ENCODE measurements around the gene SLC36A4. TPM values are rescaled to one million over a fixed set of nuclear protein-coding genes. Genes with fewer than 3 reads are reported as not detected.

The SLC36A4 gene
- total RNA-seq, 2 donors from 2014 or later, result 6.3 to 15.5 TPM

DNA sequence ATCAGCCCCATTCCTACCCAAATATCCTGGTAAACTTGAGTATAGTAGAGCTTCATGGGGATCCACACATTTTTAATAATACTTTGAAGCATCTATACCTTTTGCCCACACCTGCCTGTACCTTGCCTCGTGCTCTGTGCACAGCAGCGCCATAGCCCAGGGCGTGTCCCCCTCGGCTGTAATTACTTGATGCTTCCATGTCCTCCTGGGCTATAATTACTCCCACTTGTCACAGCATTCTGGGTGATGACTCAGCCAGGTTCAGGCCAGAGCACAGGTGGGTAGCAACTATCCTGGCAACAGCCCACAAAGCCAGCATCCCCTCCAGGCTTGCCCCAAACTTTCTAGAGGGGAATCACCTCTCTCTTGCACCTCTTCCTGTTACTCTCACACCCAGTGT, 23.7 kb upstream of the SLC36A4 start:
- WGBS, result 60% methylated on average over 4 of the region's 4 CpGs
- TF ChIP-seq, protein P1, sequence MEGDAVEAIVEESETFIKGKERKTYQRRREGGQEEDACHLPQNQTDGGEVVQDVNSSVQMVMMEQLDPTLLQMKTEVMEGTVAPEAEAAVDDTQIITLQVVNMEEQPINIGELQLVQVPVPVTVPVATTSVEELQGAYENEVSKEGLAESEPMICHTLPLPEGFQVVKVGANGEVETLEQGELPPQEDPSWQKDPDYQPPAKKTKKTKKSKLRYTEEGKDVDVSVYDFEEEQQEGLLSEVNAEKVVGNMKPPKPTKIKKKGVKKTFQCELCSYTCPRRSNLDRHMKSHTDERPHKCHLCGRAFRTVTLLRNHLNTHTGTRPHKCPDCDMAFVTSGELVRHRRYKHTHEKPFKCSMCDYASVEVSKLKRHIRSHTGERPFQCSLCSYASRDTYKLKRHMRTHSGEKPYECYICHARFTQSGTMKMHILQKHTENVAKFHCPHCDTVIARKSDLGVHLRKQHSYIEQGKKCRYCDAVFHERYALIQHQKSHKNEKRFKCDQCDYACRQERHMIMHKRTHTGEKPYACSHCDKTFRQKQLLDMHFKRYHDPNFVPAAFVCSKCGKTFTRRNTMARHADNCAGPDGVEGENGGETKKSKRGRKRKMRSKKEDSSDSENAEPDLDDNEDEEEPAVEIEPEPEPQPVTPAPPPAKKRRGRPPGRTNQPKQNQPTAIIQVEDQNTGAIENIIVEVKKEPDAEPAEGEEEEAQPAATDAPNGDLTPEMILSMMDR (IDR thresholded peaks at IDR 0.05), result no peak
- TF ChIP-seq POLR2AphosphoS5 (IDR thresholded peaks at IDR 0.05), result no peak
- no peak for TF ChIP-seq POLR2A (IDR thresholded peaks at IDR 0.05)
- DNase-seq (ENCODE audit: low spot score), result no peak
- intact Hi-C loops (cut with DNase I), result no loop called here
- no peak overlapping the region for H3K27ac ChIP-seq
- no peaks in the 10 kb centered on the region for H3K36me3 ChIP-seq
- H3K4me1 ChIP-seq (replicated peaks), result no peaks in the 10 kb centered on the region
- no peaks in the 10 kb centered on the region for H3K27me3 ChIP-seq (replicated peaks; ENCODE audit: insufficient read depth)
- no peak overlapping the region for H3K4me3 ChIP-seq
- H3K9me3 ChIP-seq, result no peaks in the 10 kb centered on the region

- TF ChIP-seq POLR2A (IDR thresholded peaks at IDR 0.05), result no peak
- TF ChIP-seq, protein P1 (IDR thresholded peaks at IDR 0.05), result no peak
- TF ChIP-seq POLR2AphosphoS5 (IDR thresholded peaks at IDR 0.05), result no peak
- intact Hi-C loops (cut with DNase I), result no loop called here
- H3K36me3 ChIP-seq, result no peaks in the 10 kb centered on the region
- DNase-seq (ENCODE audit: low spot score), result no peak
- H3K4me3 ChIP-seq, result no peak overlapping the region
- no peaks in the 10 kb centered on the region for H3K9me3 ChIP-seq
- no peaks in the 10 kb centered on the region for H3K4me1 ChIP-seq (replicated peaks)
- H3K27ac ChIP-seq, result no peak overlapping the region
- no peaks in the 10 kb centered on the region for H3K27me3 ChIP-seq (replicated peaks; ENCODE audit: insufficient read depth)
Measured at GRCh38 chr11:93220078-93220477, 22.3 kb upstream of the SLC36A4 start.

GRCh38 chr11:93219440-93219839, 21.6 kb upstream of the SLC36A4 start:
- Histone ChIP-seq H3K27ac (no peak overlapping the region), H3K4me1 (replicated peaks) (no peaks in the 10 kb centered on the region), H3K27me3 (replicated peaks; ENCODE audit: insufficient read depth) (no peaks in the 10 kb centered on the region), H3K4me3 (no peak overlapping the region), H3K36me3 (no peaks in the 10 kb centered on the region), H3K9me3 (no peaks in the 10 kb centered on the region)
- no peak for TF ChIP-seq POLR2A (IDR thresholded peaks at IDR 0.05)
- TF ChIP-seq POLR2AphosphoS5 (IDR thresholded peaks at IDR 0.05), result no peak
- TF ChIP-seq, protein P1 (IDR thresholded peaks at IDR 0.05), result no peak
- intact Hi-C loops (cut with DNase I), result no loop called here
- no peak for DNase-seq (ENCODE audit: low spot score)
- 55% methylated on average over 2 of the region's 2 CpGs for WGBS

- TF ChIP-seq POLR2AphosphoS5 (IDR thresholded peaks at IDR 0.05), result no peak
- no peak for TF ChIP-seq POLR2A (IDR thresholded peaks at IDR 0.05)
- TF ChIP-seq, protein P1 (IDR thresholded peaks at IDR 0.05), result no peak
- 31% methylated on average over 5 of the region's 5 CpGs for WGBS
- intact Hi-C loops (cut with DNase I), result no loop called here
- Histone ChIP-seq H3K4me1 (replicated peaks) (no peaks in the 10 kb centered on the region), H3K27me3 (replicated peaks; ENCODE audit: insufficient read depth) (no peaks in the 10 kb centered on the region), H3K27ac (no peak overlapping the region), H3K36me3 (no peaks in the 10 kb centered on the region), H3K9me3 (no peaks in the 10 kb centered on the region), H3K4me3 (no peak overlapping the region)
- DNase-seq (ENCODE audit: low spot score), result no peak
Measured at GRCh38 chr11:93216511-93217101, 18.8 kb upstream of the SLC36A4 start.

GRCh38 chr11:93213622-93214021, 15.8 kb upstream of the SLC36A4 start:
- no peak overlapping the region for H3K4me3 ChIP-seq
- no peaks in the 10 kb centered on the region for H3K36me3 ChIP-seq
- no peaks in the 10 kb centered on the region for H3K4me1 ChIP-seq (replicated peaks)
- H3K27ac ChIP-seq, result no peak overlapping the region
- intact Hi-C loops (cut with DNase I), result no loop called here
- TF ChIP-seq POLR2AphosphoS5 (IDR thresholded peaks at IDR 0.05), result no peak
- no peak for TF ChIP-seq POLR2A (IDR thresholded peaks at IDR 0.05)
- TF ChIP-seq, protein P1 (IDR thresholded peaks at IDR 0.05), result no peak
- no peaks in the 10 kb centered on the region for H3K9me3 ChIP-seq
- DNase-seq (ENCODE audit: low spot score), result no peak
- H3K27me3 ChIP-seq (replicated peaks; ENCODE audit: insufficient read depth), result no peaks in the 10 kb centered on the region

Data from prostate gland (tissue), 2 donors.